Measurements from ENCODE around the gene SP5. TPM values are rescaled to one million over a fixed set of nuclear protein-coding genes. Genes with fewer than 3 reads are reported as not detected.

SP5 gene
- total RNA-seq, 1 experiment from 2014 or later = 0.98 TPM

DNA sequence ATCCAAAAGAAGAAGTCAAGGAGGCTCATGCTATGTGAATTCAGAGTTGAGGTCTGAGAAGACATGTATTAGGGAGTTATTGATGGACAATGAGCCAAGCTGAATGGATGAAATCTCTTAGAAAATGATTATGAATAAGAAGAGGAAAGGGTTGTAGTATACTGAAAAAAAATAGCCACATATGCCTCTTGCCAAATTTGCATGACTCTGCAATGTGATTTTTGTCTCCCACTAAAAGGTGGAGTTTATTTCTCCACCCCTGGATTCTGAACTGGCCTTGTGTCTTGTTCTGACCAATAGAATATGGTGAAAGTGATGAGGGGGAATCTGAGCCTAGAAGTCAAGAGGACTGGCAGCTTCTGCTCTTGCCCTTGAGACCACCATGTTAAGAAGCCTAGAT, 46.4 kb downstream of the SP5 start:
- H3K9me3 ChIP-seq (ENCODE audit: control insufficient read depth in 1 of 2, insufficient read depth in 1 of 2, low read depth in 1 of 2, low read length in 2 of 2) = no peaks in the 10 kb centered on the region
- no peak overlapping the region for H2AFZ ChIP-seq (ENCODE audit: low read depth, low read length, poor library complexity, severe bottlenecking)
- no peaks in the 10 kb centered on the region for H3K4me1 ChIP-seq (ENCODE audit: control insufficient read depth in 1 of 2, insufficient read depth in 2 of 2, low read length in 2 of 2)
- no TSS peak for BruUV-seq (replicated peaks)
- H3K27ac ChIP-seq (ENCODE audit: low read depth, low read length) = no peak overlapping the region
- H3K4me2 ChIP-seq (ENCODE audit: low read length) = no peak overlapping the region
- intact Hi-C loops (cut with micrococcal nuclease) = no loop called here
- ChIA-PET CTCF (no interaction called here), POLR2A (no interaction called here), RAD21 (ENCODE audit: low non-redundant PET in 1 of 2, low total read pairs in 2 of 2, uncharacterized antibody in 2 of 2, unreplicated experiment in 2 of 2) (no interaction called here)
- no peak overlapping the region for H3K9ac ChIP-seq (ENCODE audit: low read length)
- H3K4me3 ChIP-seq (replicated peaks in 1 of 2; ENCODE audit: low read depth in 1 of 2, low read length in 2 of 2) = no peak overlapping the region
- H4K20me1 ChIP-seq (ENCODE audit: insufficient read depth) = no peaks in the 10 kb centered on the region
- no peaks in the 10 kb centered on the region for H3K79me2 ChIP-seq (ENCODE audit: insufficient read depth, low read length)
- no peak for DNase-seq (ENCODE audit: low read depth, low spot score)
- no peaks in the 10 kb centered on the region for H3K36me3 ChIP-seq (ENCODE audit: control insufficient read depth in 1 of 2, insufficient read depth in 2 of 2, low read length in 2 of 2)
- TF ChIP-seq POLR2AphosphoS5 (IDR thresholded peaks at IDR 0.05; ENCODE audit: low read depth, low read length) (no peak), SRF (IDR thresholded peaks at IDR 0.05; ENCODE audit: low read depth) (no peak), EZH2phosphoT487 (IDR thresholded peaks at IDR 0.05; ENCODE audit: borderline replicate concordance) (no peak), EGR1 (IDR thresholded peaks at IDR 0.05; ENCODE audit: low read depth) (no peak), TCF7L2 (IDR thresholded peaks at IDR 0.05; ENCODE audit: borderline replicate concordance, extremely low read depth, insufficient read depth, insufficient read length) (no peak), RAD21 (IDR thresholded peaks at IDR 0.05; ENCODE audit: low read depth) (no peak), SP1 (IDR thresholded peaks at IDR 0.05; ENCODE audit: low read depth) (no peak), JUND (IDR thresholded peaks at IDR 0.05) (no peak), POLR2A (IDR thresholded peaks at IDR 0.05; ENCODE audit: borderline replicate concordance, extremely low read depth, insufficient read depth, insufficient read length) (no peak), SIN3A (IDR thresholded peaks at IDR 0.05; ENCODE audit: low read depth) (no peak), EZH2 (IDR thresholded peaks at IDR 0.05) (no peak), CEBPB (IDR thresholded peaks at IDR 0.05; ENCODE audit: low read depth) (no peak)
- TF ChIP-seq, protein P1, sequence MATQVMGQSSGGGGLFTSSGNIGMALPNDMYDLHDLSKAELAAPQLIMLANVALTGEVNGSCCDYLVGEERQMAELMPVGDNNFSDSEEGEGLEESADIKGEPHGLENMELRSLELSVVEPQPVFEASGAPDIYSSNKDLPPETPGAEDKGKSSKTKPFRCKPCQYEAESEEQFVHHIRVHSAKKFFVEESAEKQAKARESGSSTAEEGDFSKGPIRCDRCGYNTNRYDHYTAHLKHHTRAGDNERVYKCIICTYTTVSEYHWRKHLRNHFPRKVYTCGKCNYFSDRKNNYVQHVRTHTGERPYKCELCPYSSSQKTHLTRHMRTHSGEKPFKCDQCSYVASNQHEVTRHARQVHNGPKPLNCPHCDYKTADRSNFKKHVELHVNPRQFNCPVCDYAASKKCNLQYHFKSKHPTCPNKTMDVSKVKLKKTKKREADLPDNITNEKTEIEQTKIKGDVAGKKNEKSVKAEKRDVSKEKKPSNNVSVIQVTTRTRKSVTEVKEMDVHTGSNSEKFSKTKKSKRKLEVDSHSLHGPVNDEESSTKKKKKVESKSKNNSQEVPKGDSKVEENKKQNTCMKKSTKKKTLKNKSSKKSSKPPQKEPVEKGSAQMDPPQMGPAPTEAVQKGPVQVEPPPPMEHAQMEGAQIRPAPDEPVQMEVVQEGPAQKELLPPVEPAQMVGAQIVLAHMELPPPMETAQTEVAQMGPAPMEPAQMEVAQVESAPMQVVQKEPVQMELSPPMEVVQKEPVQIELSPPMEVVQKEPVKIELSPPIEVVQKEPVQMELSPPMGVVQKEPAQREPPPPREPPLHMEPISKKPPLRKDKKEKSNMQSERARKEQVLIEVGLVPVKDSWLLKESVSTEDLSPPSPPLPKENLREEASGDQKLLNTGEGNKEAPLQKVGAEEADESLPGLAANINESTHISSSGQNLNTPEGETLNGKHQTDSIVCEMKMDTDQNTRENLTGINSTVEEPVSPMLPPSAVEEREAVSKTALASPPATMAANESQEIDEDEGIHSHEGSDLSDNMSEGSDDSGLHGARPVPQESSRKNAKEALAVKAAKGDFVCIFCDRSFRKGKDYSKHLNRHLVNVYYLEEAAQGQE (IDR thresholded peaks at IDR 0.05; ENCODE audit: low read depth) = no peak
- TF ChIP-seq, protein P2, sequence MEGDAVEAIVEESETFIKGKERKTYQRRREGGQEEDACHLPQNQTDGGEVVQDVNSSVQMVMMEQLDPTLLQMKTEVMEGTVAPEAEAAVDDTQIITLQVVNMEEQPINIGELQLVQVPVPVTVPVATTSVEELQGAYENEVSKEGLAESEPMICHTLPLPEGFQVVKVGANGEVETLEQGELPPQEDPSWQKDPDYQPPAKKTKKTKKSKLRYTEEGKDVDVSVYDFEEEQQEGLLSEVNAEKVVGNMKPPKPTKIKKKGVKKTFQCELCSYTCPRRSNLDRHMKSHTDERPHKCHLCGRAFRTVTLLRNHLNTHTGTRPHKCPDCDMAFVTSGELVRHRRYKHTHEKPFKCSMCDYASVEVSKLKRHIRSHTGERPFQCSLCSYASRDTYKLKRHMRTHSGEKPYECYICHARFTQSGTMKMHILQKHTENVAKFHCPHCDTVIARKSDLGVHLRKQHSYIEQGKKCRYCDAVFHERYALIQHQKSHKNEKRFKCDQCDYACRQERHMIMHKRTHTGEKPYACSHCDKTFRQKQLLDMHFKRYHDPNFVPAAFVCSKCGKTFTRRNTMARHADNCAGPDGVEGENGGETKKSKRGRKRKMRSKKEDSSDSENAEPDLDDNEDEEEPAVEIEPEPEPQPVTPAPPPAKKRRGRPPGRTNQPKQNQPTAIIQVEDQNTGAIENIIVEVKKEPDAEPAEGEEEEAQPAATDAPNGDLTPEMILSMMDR (IDR thresholded peaks at IDR 0.05 in 2 of 3, conservative IDR thresholded peaks at IDR 0.05 in 1 of 3; ENCODE audit: borderline replicate concordance in 1 of 3, insufficient read depth in 1 of 3, low read depth in 2 of 3, low read length in 2 of 3) = no peak
- ATAC-seq = no peak
- no peaks in the 10 kb centered on the region for H3K27me3 ChIP-seq (ENCODE audit: insufficient read depth, low read length)
- H3K9me2 ChIP-seq (ENCODE audit: insufficient read depth) = no peaks in the 10 kb centered on the region
